Measurements from ENCODE around the gene NMNAT2. TPM values are rescaled to one million over a fixed set of nuclear protein-coding genes. Genes with fewer than 3 reads are reported as not detected.

NMNAT2 gene
- total RNA-seq, 1 experiment from 2014 or later = 0.17 TPM

GRCh38 chr1:183419399-183419798 is 1.2 kb upstream of the NMNAT2 start:
- TF ChIP-seq CTCF (conservative IDR thresholded peaks at IDR 0.05; ENCODE audit: low read depth, low read length) (no peak), EZH2 (IDR thresholded peaks at IDR 0.05; ENCODE audit: borderline replicate concordance, low read depth, low read length, poor library complexity, severe bottlenecking) (no peak)
- intact Hi-C loops (cut with micrococcal nuclease; ENCODE audit: unreplicated experiment) = no loop called here
- POLR2A ChIA-PET (ENCODE audit: low non-redundant PET) = no interaction called here
- CTCF ChIA-PET = no interaction called here
- peaks cover 95% of the 10 kb centered on the region for H3K27me3 ChIP-seq (replicated peaks; ENCODE audit: insufficient read depth, low read depth, low read length, poor library complexity)
- H3K9me3 ChIP-seq (ENCODE audit: low read depth, low read length, poor library complexity, severe bottlenecking) = no peaks in the 10 kb centered on the region
- no peak overlapping the region for H3K4me3 ChIP-seq (ENCODE audit: low read depth, low read length, poor library complexity, severe bottlenecking)
- H3K36me3 ChIP-seq (ENCODE audit: insufficient read depth, low read length, poor library complexity, severe bottlenecking) = no peaks in the 10 kb centered on the region
- no peak for DNase-seq (ENCODE audit: low spot score)
- no peak overlapping the region for H3K27ac ChIP-seq (ENCODE audit: low read depth, low read length, poor library complexity, severe bottlenecking)
- peaks cover 11% of the 10 kb centered on the region for H3K4me1 ChIP-seq (ENCODE audit: insufficient read depth, low read length, poor library complexity, severe bottlenecking)
- no TSS peak for BruUV-seq (replicated peaks)

- DNase-seq (ENCODE audit: low spot score) = no peak
- H3K36me3 ChIP-seq (ENCODE audit: insufficient read depth, low read length, poor library complexity, severe bottlenecking) = no peaks in the 10 kb centered on the region
- no peak for TF ChIP-seq CTCF (conservative IDR thresholded peaks at IDR 0.05; ENCODE audit: low read depth, low read length)
- TF ChIP-seq EZH2 (IDR thresholded peaks at IDR 0.05; ENCODE audit: borderline replicate concordance, low read depth, low read length, poor library complexity, severe bottlenecking) = no peak
- H3K27me3 ChIP-seq (replicated peaks; ENCODE audit: insufficient read depth, low read depth, low read length, poor library complexity) = peaks cover 96% of the 10 kb centered on the region
- no peaks in the 10 kb centered on the region for H3K9me3 ChIP-seq (ENCODE audit: low read depth, low read length, poor library complexity, severe bottlenecking)
- peaks cover 11% of the 10 kb centered on the region for H3K4me1 ChIP-seq (ENCODE audit: insufficient read depth, low read length, poor library complexity, severe bottlenecking)
- H3K27ac ChIP-seq (ENCODE audit: low read depth, low read length, poor library complexity, severe bottlenecking) = no peak overlapping the region
- CTCF ChIA-PET = no interaction called here
- H3K4me3 ChIP-seq (ENCODE audit: low read depth, low read length, poor library complexity, severe bottlenecking) = no peak overlapping the region
- POLR2A ChIA-PET (ENCODE audit: low non-redundant PET) = no interaction called here
- no TSS peak for BruUV-seq (replicated peaks)
- intact Hi-C loops (cut with micrococcal nuclease; ENCODE audit: unreplicated experiment) = no loop called here
These were observed 516 bp upstream of the NMNAT2 start for GRCh38 chr1:183418696-183419095.

DNA sequence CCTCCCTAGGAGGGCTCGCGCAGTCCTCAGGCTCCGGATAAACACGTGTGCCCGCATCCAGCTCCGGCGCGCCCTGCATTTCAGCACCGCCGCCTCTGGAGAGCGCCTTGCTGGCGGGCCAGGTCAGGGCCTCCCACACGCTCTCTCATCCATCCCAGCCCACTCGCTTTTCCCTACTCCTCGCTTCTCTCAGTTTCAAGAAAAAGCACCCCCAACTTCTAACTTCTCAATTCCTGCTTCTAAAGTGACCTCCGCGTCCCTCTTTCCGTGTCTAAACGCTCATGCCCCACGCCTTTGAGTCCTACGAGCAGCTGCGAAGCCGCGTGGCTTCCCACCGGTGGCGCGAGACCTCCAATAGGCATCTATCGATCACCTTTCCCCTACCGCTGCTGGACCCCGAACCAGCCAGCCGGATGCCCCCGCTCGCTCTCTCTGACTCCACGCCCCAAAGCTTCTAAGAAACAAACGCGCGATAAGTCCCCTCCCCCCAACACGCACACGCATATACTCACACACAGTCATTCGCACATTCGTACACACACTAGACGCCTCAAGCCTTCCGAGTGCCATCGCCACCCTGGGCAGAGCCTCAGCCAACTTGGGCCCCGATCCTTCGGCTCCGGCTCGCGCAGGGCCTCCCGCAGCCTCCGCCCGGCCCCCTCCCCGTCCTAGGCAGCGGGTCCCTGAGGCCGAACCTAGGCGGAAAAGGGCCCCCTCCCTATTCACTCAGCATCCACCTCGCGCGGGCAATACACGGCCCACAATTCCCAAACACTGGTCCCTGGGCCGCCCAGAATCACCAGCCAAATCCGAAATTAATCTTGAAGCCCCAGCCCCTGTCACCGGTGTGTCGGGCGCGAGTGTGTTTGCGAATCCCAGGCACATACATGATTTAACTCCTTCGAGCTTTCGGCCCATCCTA is 1.1 kb downstream of the NMNAT2 start:
- POLR2A ChIA-PET (ENCODE audit: low non-redundant PET) = no interaction called here
- DNase-seq (ENCODE audit: low spot score) = peak; percentile 74
- intact Hi-C loops (cut with micrococcal nuclease; ENCODE audit: unreplicated experiment) = no loop called here
- CTCF ChIA-PET = no interaction called here
- Histone ChIP-seq H3K27ac (ENCODE audit: low read depth, low read length, poor library complexity, severe bottlenecking) (no peak overlapping the region), H3K27me3 (replicated peaks; ENCODE audit: insufficient read depth, low read depth, low read length, poor library complexity) (peaks cover 92% of the 10 kb centered on the region), H3K4me3 (ENCODE audit: low read depth, low read length, poor library complexity, severe bottlenecking) (peak overlapping the region; percentile 32), H3K9me3 (ENCODE audit: low read depth, low read length, poor library complexity, severe bottlenecking) (no peaks in the 10 kb centered on the region), H3K4me1 (ENCODE audit: insufficient read depth, low read length, poor library complexity, severe bottlenecking) (peaks cover 11% of the 10 kb centered on the region), H3K36me3 (ENCODE audit: insufficient read depth, low read length, poor library complexity, severe bottlenecking) (no peaks in the 10 kb centered on the region)
- no TSS peak for BruUV-seq (replicated peaks)
- TF ChIP-seq EZH2 (IDR thresholded peaks at IDR 0.05; ENCODE audit: borderline replicate concordance, low read depth, low read length, poor library complexity, severe bottlenecking) (peak; percentile 59), CTCF (conservative IDR thresholded peaks at IDR 0.05; ENCODE audit: low read depth, low read length) (no peak)
